SK-N-SH treated with all-trans-retinoic acid at 6 μM for 48 hours (cell line): ENCODE results near the gene SNED1.

Experiments used
- ATAC-seq: fragments of 200-7000 bp; cut with Tn5 transposase; 3 replicates; pipeline ENCODE4 v1.9.1; 2020; ENCODE audit warnings: mild to moderate bottlenecking, moderate library complexity
- ARNTL ChIP-seq: fragments of 450-650 bp; formaldehyde crosslinking; IDR thresholded peaks from 2 replicates; pipeline ENCODE4 v1.5.0; 2020; ENCODE audit warnings: low read depth, mild to moderate bottlenecking, moderate library complexity, borderline replicate concordance
- BACH2 ChIP-seq: fragments of 250-450 bp; sonication (Bioruptor Pico); IDR thresholded peaks from 2 replicates; pipeline ENCODE4 v1.9.0; 2021; ENCODE audit warnings: mild to moderate bottlenecking, borderline replicate concordance
- ESRRG ChIP-seq: fragments of 250-450 bp; sonication (Bioruptor Pico); IDR thresholded peaks from 2 replicates; pipeline ENCODE4 v1.6.1; 2021; ENCODE audit warnings: mild to moderate bottlenecking
- GLIS3 ChIP-seq: fragments of 250-450 bp; sonication (Bioruptor Pico); IDR thresholded peaks from 2 replicates; pipeline ENCODE4 v1.5.0; 2020; ENCODE audit warnings: mild to moderate bottlenecking, moderate library complexity
- ISL1 ChIP-seq: fragments of 250-450 bp; sonication (Bioruptor Pico); IDR thresholded peaks from 2 replicates; pipeline ENCODE4 v2.1.2; 2022; ENCODE audit warnings: mild to moderate bottlenecking, moderate library complexity
- OSR1 ChIP-seq: fragments of 250-450 bp; sonication (Bioruptor Pico); IDR thresholded peaks from 2 replicates; pipeline ENCODE4 v1.8.0; 2022; ENCODE audit warnings: moderate library complexity, mild to moderate bottlenecking, inconsistent platforms
- PPARA ChIP-seq: fragments of 250-450 bp; sonication (Bioruptor Pico); IDR thresholded peaks from 2 replicates; pipeline ENCODE4 v1.5.0; 2020; ENCODE audit warnings: mild to moderate bottlenecking, borderline replicate concordance
- RARB ChIP-seq: fragments of 250-450 bp; sonication (Bioruptor Pico); IDR thresholded peaks from 2 replicates; pipeline ENCODE4 v1.8.0; 2021; ENCODE audit warnings: mild to moderate bottlenecking, moderate library complexity
- SNAI2 ChIP-seq: fragments of 250-450 bp; sonication (Bioruptor Pico); IDR thresholded peaks from 2 replicates; pipeline ENCODE4 v1.5.0; 2020; ENCODE audit warnings: mild to moderate bottlenecking, moderate library complexity
- TCF4 ChIP-seq: fragments of 250-450 bp; sonication (Bioruptor Pico); IDR thresholded peaks from 2 replicates; pipeline ENCODE4 v1.8.0; 2021; ENCODE audit warnings: mild to moderate bottlenecking, moderate library complexity, borderline replicate concordance
- TOX ChIP-seq: fragments of 250-450 bp; sonication (Bioruptor Pico); IDR thresholded peaks from 2 replicates; pipeline ENCODE4 v1.8.0; 2021; ENCODE audit warnings: mild to moderate bottlenecking, moderate library complexity, borderline replicate concordance
- ZFP3 ChIP-seq: fragments of 250-450 bp; sonication (Bioruptor Pico); IDR thresholded peaks from 2 replicates; pipeline ENCODE4 v1.5.0; 2020; ENCODE audit warnings: mild to moderate bottlenecking, moderate library complexity
- ZFP30 ChIP-seq: fragments of 450-650 bp; formaldehyde crosslinking; IDR thresholded peaks from 2 replicates; pipeline ENCODE4 v1.5.0; 2022; ENCODE audit warnings: mild to moderate bottlenecking, moderate library complexity
- ZNF70 ChIP-seq: fragments of 450-650 bp; formaldehyde crosslinking; IDR thresholded peaks from 2 replicates; pipeline ENCODE4 v1.5.0; 2020; ENCODE audit warnings: mild to moderate bottlenecking, moderate library complexity
- ZNF8 ChIP-seq: fragments of 450-650 bp; formaldehyde crosslinking; IDR thresholded peaks from 2 replicates; pipeline ENCODE4 v1.5.0; 2020; ENCODE audit warnings: mild to moderate bottlenecking, moderate library complexity
- TF ChIP-seq, protein P1 (sequence below): fragments of 250-450 bp; sonication (Bioruptor Pico); IDR thresholded peaks from 2 replicates; pipeline ENCODE4 v1.8.0; 2021; ENCODE audit warnings: low read depth, mild to moderate bottlenecking, moderate library complexity, borderline replicate concordance
- TF ChIP-seq, protein P2 (sequence below): fragments of 250-450 bp; sonication (Bioruptor Pico); IDR thresholded peaks from 2 replicates; pipeline ENCODE4 v1.8.0; 2020; ENCODE audit warnings: mild to moderate bottlenecking, moderate library complexity, borderline replicate concordance
- TF ChIP-seq, protein P3 (sequence below): fragments of 250-450 bp; sonication (Bioruptor Pico); IDR thresholded peaks from 2 replicates; pipeline ENCODE4 v1.5.1; 2020; ENCODE audit warnings: low read depth, mild to moderate bottlenecking, moderate library complexity
- TF ChIP-seq, protein P4 (sequence below): fragments of 250-450 bp; sonication (Bioruptor Pico); IDR thresholded peaks from 2 replicates; pipeline ENCODE4 v1.5.0; 2020; ENCODE audit warnings: mild to moderate bottlenecking, moderate library complexity

The SNED1 gene

DNA sequence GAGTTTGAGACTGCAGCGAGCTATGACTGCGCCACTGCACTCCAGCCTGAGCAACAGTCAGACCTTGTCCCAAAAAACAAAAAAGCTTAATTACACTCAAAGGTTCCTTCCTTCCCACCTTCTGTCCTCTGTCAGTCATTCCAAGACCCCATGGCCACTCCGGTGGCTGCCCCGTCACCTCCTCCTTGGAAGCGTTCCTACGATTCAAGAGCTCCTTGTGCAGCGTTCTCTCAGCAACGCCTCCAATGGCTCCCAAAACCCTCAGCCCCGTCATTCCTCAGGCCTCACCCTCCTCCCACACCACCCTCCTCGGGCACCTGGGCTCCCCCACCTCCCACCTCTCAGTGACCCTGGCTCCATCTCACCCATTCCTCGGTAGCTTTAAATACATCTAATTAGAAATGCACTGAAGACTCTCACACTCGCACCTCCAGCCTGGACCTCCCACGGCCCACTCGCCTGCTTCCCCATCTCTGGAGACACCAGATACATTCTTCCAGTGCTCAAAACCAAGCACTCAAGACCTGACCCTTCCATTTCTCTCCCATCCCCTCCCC is 142.9 kb downstream of the SNED1 start:
- no peak for ATAC-seq
- TF ChIP-seq ESRRG (CRISPR knock-in tag): no peak
- TF ChIP-seq ZFP3 (CRISPR knock-in tag): no peak
- TF ChIP-seq ZNF70 (CRISPR knock-in tag): no peak
- no peak for TF ChIP-seq RARB (CRISPR knock-in tag)
- no peak for TF ChIP-seq BACH2
- no peak for TF ChIP-seq ISL1 (CRISPR knock-in tag)
- TF ChIP-seq GLIS3 (CRISPR knock-in tag): no peak
- TF ChIP-seq ZNF8 (CRISPR knock-in tag): no peak
- TF ChIP-seq, protein P1, sequence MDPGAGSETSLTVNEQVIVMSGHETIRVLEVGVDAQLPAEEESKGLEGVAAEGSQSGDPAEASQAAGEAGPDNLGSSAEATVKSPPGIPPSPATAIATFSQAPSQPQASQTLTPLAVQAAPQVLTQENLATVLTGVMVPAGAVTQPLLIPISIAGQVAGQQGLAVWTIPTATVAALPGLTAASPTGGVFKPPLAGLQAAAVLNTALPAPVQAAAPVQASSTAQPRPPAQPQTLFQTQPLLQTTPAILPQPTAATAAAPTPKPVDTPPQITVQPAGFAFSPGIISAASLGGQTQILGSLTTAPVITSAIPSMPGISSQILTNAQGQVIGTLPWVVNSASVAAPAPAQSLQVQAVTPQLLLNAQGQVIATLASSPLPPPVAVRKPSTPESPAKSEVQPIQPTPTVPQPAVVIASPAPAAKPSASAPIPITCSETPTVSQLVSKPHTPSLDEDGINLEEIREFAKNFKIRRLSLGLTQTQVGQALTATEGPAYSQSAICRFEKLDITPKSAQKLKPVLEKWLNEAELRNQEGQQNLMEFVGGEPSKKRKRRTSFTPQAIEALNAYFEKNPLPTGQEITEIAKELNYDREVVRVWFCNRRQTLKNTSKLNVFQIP (CRISPR knock-in tag): no peak
- TF ChIP-seq, protein P2, sequence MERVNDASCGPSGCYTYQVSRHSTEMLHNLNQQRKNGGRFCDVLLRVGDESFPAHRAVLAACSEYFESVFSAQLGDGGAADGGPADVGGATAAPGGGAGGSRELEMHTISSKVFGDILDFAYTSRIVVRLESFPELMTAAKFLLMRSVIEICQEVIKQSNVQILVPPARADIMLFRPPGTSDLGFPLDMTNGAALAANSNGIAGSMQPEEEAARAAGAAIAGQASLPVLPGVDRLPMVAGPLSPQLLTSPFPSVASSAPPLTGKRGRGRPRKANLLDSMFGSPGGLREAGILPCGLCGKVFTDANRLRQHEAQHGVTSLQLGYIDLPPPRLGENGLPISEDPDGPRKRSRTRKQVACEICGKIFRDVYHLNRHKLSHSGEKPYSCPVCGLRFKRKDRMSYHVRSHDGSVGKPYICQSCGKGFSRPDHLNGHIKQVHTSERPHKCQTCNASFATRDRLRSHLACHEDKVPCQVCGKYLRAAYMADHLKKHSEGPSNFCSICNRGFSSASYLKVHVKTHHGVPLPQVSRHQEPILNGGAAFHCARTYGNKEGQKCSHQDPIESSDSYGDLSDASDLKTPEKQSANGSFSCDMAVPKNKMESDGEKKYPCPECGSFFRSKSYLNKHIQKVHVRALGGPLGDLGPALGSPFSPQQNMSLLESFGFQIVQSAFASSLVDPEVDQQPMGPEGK (CRISPR knock-in tag): no peak
- no peak for TF ChIP-seq PPARA (CRISPR knock-in tag)
- TF ChIP-seq, protein P3, sequence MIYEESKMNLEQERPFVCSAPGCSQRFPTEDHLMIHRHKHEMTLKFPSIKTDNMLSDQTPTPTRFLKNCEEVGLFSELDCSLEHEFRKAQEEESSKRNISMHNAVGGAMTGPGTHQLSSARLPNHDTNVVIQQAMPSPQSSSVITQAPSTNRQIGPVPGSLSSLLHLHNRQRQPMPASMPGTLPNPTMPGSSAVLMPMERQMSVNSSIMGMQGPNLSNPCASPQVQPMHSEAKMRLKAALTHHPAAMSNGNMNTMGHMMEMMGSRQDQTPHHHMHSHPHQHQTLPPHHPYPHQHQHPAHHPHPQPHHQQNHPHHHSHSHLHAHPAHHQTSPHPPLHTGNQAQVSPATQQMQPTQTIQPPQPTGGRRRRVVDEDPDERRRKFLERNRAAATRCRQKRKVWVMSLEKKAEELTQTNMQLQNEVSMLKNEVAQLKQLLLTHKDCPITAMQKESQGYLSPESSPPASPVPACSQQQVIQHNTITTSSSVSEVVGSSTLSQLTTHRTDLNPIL (CRISPR knock-in tag): no peak

DNA sequence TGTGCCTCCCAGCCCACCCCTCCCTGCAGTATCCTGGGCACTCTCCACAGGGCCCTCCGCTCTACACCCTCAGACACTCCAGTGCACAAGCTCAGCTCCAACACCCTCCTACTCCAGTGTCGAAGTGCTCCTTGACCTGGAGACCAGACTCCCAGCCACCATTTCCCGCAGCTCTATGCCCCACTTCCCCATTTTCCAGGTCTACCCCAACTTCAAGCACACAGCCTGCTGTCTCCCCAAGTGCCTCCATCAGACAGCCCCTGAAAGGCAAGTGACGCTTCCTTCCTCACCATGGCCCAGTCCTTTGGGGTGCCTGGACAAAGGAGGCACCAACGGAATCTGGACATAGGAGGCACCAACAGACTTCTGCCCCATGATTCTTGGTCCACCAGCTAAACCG is 143.6 kb downstream of the SNED1 start:
- no peak for TF ChIP-seq GLIS3 (CRISPR knock-in tag)
- no peak for TF ChIP-seq OSR1 (CRISPR knock-in tag)
- TF ChIP-seq RARB (CRISPR knock-in tag): no peak
- TF ChIP-seq ZFP30: no peak
- TF ChIP-seq, protein P1 (CRISPR knock-in tag): no peak
- no peak for TF ChIP-seq ARNTL (CRISPR knock-in tag)
- TF ChIP-seq ZNF70 (CRISPR knock-in tag): no peak
- TF ChIP-seq TOX (CRISPR knock-in tag): no peak
- TF ChIP-seq, protein P4, sequence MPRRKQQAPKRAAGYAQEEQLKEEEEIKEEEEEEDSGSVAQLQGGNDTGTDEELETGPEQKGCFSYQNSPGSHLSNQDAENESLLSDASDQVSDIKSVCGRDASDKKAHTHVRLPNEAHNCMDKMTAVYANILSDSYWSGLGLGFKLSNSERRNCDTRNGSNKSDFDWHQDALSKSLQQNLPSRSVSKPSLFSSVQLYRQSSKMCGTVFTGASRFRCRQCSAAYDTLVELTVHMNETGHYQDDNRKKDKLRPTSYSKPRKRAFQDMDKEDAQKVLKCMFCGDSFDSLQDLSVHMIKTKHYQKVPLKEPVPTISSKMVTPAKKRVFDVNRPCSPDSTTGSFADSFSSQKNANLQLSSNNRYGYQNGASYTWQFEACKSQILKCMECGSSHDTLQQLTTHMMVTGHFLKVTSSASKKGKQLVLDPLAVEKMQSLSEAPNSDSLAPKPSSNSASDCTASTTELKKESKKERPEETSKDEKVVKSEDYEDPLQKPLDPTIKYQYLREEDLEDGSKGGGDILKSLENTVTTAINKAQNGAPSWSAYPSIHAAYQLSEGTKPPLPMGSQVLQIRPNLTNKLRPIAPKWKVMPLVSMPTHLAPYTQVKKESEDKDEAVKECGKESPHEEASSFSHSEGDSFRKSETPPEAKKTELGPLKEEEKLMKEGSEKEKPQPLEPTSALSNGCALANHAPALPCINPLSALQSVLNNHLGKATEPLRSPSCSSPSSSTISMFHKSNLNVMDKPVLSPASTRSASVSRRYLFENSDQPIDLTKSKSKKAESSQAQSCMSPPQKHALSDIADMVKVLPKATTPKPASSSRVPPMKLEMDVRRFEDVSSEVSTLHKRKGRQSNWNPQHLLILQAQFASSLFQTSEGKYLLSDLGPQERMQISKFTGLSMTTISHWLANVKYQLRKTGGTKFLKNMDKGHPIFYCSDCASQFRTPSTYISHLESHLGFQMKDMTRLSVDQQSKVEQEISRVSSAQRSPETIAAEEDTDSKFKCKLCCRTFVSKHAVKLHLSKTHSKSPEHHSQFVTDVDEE: no peak
- TF ChIP-seq PPARA (CRISPR knock-in tag): no peak
- TF ChIP-seq BACH2: no peak
- TF ChIP-seq, protein P2 (CRISPR knock-in tag): no peak
- TF ChIP-seq SNAI2 (CRISPR knock-in tag): no peak
- no peak for TF ChIP-seq TCF4
- no peak for ATAC-seq
